Body of pancreas (tissue), 4 donors: ENCODE results near the gene HYOU1.

Experiments used
- POLR2A ChIP-seq, 3 donors: fragments of 450-650 bp; IDR thresholded peaks; one replicate each; pipeline ENCODE4 v1.6.1; 2016; ENCODE audit warnings: antibody characterized with exemption in 3 of 3, mild to moderate bottlenecking in 2 of 3
- TF ChIP-seq, protein P1 (sequence below), 7 experiments: fragments of 450-650 bp in 4 of 7; fragments of 200-600 bp in 3 of 7; sonication (generic) in 3 of 7; IDR thresholded peaks; one replicate each; pipeline ENCODE4 v1.5.1; 2016 to 2019; ENCODE audit warnings: antibody characterized with exemption in 7 of 7

DNA sequence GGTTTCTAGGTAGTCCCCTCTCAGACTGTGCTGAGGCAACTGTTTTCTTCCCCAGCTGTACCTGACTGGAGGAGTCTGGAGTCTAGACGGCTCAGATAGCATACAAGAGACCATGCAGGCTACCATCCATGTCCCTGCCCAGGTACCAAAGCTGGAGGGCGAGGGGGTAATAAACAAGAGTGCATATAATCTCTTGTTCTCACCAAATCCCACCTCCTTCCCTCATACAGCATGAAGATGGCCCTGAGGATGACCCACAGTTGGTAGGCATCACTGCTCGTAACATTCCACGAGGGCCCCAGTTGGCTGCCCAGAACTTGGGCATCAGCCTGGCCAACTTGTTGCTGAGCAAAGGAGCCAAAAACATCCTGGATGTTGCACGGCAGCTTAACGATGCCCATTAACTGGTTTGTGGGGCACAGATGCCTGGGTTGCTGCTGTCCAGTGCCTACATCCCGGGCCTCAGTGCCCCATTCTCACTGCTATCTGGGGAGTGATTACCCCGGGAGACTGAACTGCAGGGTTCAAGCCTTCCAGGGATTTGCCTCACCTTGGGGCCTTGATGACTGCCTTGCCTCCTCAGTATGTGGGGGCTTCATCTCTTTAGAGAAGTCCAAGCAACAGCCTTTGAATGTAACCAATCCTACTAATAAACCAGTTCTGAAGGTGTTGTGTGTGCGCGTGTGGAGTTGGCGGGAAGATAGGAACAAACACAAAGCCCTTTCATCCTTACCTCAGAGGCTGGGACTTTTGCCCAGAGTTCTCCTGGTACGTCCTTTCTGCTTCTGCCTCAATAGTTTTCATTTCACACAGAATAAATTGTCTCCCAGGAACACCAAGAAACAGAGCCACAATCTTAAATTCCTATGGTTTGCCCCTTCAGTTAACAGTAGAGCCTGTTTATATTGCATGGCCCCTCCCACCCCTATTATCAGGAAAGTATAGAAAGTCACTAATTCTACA lies 36.2 kb upstream of the HYOU1 start:
- TF ChIP-seq, protein P1, sequence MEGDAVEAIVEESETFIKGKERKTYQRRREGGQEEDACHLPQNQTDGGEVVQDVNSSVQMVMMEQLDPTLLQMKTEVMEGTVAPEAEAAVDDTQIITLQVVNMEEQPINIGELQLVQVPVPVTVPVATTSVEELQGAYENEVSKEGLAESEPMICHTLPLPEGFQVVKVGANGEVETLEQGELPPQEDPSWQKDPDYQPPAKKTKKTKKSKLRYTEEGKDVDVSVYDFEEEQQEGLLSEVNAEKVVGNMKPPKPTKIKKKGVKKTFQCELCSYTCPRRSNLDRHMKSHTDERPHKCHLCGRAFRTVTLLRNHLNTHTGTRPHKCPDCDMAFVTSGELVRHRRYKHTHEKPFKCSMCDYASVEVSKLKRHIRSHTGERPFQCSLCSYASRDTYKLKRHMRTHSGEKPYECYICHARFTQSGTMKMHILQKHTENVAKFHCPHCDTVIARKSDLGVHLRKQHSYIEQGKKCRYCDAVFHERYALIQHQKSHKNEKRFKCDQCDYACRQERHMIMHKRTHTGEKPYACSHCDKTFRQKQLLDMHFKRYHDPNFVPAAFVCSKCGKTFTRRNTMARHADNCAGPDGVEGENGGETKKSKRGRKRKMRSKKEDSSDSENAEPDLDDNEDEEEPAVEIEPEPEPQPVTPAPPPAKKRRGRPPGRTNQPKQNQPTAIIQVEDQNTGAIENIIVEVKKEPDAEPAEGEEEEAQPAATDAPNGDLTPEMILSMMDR (IDR thresholded peaks at IDR 0.05): no peak
- no peak for TF ChIP-seq POLR2A (IDR thresholded peaks at IDR 0.05)
